ENCODE data around the gene TDRD3. TPM values are rescaled to one million over a fixed set of nuclear protein-coding genes. Genes with fewer than 3 reads are reported as not detected.

TDRD3 gene
- total and polyA plus RNA-seq, 11 donors, result 13.3 to 56.4 (median 36.8) TPM

DNA sequence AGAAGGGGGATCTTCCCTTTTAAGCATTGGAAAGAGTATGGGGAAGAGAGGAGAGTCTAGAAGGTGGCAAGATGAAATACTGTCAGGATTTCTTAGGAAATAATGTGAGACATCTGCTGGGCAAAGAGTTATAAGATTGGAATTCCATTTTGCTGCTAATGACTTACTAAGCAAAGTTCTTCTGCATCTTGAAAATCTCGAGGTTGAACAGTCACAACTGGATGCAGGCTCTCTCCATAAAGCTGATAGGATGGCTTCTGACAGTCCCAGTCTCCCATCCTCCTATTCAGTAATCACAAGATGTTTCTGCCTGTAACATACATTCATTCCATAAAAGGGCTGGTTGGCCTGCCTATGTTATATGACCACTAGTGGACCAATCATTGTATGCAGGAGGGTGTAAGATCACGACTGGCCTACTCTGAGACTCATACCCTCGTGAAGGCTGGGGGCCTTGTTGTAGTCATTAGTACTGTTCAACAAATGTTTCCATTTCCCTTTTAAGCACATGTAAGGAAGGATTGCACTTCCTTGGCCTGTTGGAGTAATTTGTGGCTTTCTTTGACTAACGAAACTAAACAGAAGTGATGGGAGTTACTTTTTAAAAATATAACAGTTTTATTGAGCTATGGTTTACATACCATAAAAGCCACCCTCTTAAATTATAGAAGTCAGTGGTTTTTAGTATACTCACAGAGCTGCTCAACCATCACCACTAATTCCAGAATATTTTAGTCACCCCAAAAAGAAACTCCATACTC, 45.0 kb upstream of the TDRD3 start:
- DNase-seq, result no peak
- peaks cover 0 to 7% (median 0%) of the 10 kb centered on the region in 12 donors for H3K9me3 ChIP-seq
- no peak for TF ChIP-seq POLR2A (IDR thresholded peaks at IDR 0.05)
- TF ChIP-seq, protein P1, sequence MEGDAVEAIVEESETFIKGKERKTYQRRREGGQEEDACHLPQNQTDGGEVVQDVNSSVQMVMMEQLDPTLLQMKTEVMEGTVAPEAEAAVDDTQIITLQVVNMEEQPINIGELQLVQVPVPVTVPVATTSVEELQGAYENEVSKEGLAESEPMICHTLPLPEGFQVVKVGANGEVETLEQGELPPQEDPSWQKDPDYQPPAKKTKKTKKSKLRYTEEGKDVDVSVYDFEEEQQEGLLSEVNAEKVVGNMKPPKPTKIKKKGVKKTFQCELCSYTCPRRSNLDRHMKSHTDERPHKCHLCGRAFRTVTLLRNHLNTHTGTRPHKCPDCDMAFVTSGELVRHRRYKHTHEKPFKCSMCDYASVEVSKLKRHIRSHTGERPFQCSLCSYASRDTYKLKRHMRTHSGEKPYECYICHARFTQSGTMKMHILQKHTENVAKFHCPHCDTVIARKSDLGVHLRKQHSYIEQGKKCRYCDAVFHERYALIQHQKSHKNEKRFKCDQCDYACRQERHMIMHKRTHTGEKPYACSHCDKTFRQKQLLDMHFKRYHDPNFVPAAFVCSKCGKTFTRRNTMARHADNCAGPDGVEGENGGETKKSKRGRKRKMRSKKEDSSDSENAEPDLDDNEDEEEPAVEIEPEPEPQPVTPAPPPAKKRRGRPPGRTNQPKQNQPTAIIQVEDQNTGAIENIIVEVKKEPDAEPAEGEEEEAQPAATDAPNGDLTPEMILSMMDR (IDR thresholded peaks at IDR 0.05), result no peak
- H3K4me1 ChIP-seq, result no peaks in the 10 kb centered on the region
- H3K27ac ChIP-seq, result no peak overlapping the region
- H3K36me3 ChIP-seq, result no peaks in the 10 kb centered on the region
- peaks cover 0 to 2% (median 0%) of the 10 kb centered on the region in 9 donors for H3K27me3 ChIP-seq
- no peak overlapping the region for H3K4me3 ChIP-seq
- no peak for ATAC-seq
- WGBS, 4 donors, result 63 to 83% (median 66%) methylated on average over 4 of the region's 4 CpGs
- intact Hi-C loops (cut with DNase I), result no loop called here

DNA sequence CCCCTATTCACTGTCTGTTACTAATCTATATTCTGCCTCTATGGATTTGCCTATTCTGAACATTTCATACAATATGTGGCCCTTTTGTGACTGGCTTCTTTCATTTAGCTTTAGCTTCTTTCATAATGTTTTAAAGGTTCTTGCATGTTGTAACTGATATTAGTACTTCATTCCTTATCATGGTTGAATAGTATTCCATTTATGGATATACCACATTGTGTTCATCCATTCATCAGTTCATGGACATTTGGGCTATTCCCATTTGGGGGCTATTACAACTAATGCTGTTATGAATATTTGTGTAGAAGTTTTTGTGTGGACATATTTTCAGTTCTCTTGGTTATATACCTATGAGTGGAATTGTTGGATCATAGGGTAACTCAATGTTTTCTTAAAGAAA, 44.4 kb upstream of the TDRD3 start:
- TF ChIP-seq, protein P1 (IDR thresholded peaks at IDR 0.05), result no peak
- no peak for TF ChIP-seq POLR2A (IDR thresholded peaks at IDR 0.05)

GRCh38 chr13:60355056-60355455, 42.0 kb upstream of the TDRD3 start:
- Histone ChIP-seq H3K4me1 (no peaks in the 10 kb centered on the region), H3K4me3 (no peak overlapping the region), H3K27me3 (no peaks in the 10 kb centered on the region), H3K9me3 (peaks cover 0 to 7% (median 0%) of the 10 kb centered on the region in 12 donors), H3K27ac (no peak overlapping the region), H3K36me3 (no peaks in the 10 kb centered on the region)
- intact Hi-C loops (cut with DNase I), result no loop called here
- ATAC-seq (no peak), DNase-seq (no peak)
- TF ChIP-seq POLR2A (IDR thresholded peaks at IDR 0.05), result no peak

More for the DNA sequence above, 44.4 kb upstream of the TDRD3 start:
- Histone ChIP-seq H3K36me3 (no peaks in the 10 kb centered on the region), H3K4me3 (no peak overlapping the region), H3K27ac (no peak overlapping the region), H3K27me3 (peaks cover 0 to 2% (median 0%) of the 10 kb centered on the region in 9 donors), H3K9me3 (peaks cover 0 to 7% (median 0%) of the 10 kb centered on the region in 12 donors), H3K4me1 (no peaks in the 10 kb centered on the region)
- intact Hi-C loops (cut with DNase I), result no loop called here
- DNase-seq, result no peak
- no peak for ATAC-seq

- H3K4me1 ChIP-seq, result no peaks in the 10 kb centered on the region
- no peak for TF ChIP-seq POLR2A (IDR thresholded peaks at IDR 0.05)
- TF ChIP-seq, protein P1 (IDR thresholded peaks at IDR 0.05), result no peak
- H3K36me3 ChIP-seq, result no peaks in the 10 kb centered on the region
- H3K9me3 ChIP-seq, result peaks cover 0 to 7% (median 0%) of the 10 kb centered on the region in 12 donors
- no peak for ATAC-seq
- H3K27me3 ChIP-seq, result no peaks in the 10 kb centered on the region
- intact Hi-C loops (cut with DNase I), result no loop called here
- no peak overlapping the region for H3K27ac ChIP-seq
- DNase-seq, result no peak
- no peak overlapping the region for H3K4me3 ChIP-seq
These were observed 40.0 kb upstream of the TDRD3 start for GRCh38 chr13:60356970-60357369.

GRCh38 chr13:60358453-60358852, 38.6 kb upstream of the TDRD3 start:
- no peak overlapping the region for H3K27ac ChIP-seq
- intact Hi-C loops (cut with DNase I), result no loop called here
- no peak overlapping the region for H3K4me3 ChIP-seq
- DNase-seq (no peak), ATAC-seq (no peak)
- H3K36me3 ChIP-seq, result no peaks in the 10 kb centered on the region
- H3K4me1 ChIP-seq, result no peaks in the 10 kb centered on the region
- TF ChIP-seq, protein P1 (IDR thresholded peaks at IDR 0.05), result no peak
- no peak for TF ChIP-seq POLR2A (IDR thresholded peaks at IDR 0.05)
- no peaks in the 10 kb centered on the region for H3K27me3 ChIP-seq
- 80 to 90% (median 85%) methylated on average over 2 of the region's 2 CpGs for WGBS, 4 donors
- no peaks in the 10 kb centered on the region for H3K9me3 ChIP-seq

All from heart left ventricle (tissue), 16 donors.